RWPE2 (cell line): ENCODE measurements around the gene CASK.

Experiments
- ATAC-seq: fragments of 200-7000 bp; cut with Tn5 transposase; 3 replicates; pipeline ENCODE4 v1.9.1; 2021; ENCODE audit warnings: low read depth
- DNase-seq: peaks from one replicate; pipeline ENCODE4 v3.0.0-alpha.2; 2020; ENCODE audit warnings: low spot score
- H3K27ac ChIP-seq: fragments of 450-650 bp; 2 replicates; pipeline ENCODE4 v1.5.1; 2017; ENCODE audit warnings: mild to moderate bottlenecking; ENCODE audit not compliant: poor library complexity, severe bottlenecking
- H3K27me3 ChIP-seq: fragments of 250-450 bp; sonication (Bioruptor Pico); 2 replicates; pipeline ENCODE4 v1.5.1; 2021; ENCODE audit warnings: mild to moderate bottlenecking, moderate library complexity; ENCODE audit not compliant: insufficient read depth, poor library complexity, severe bottlenecking
- H3K36me3 ChIP-seq: fragments of 250-450 bp; sonication (Bioruptor Pico); 2 replicates; pipeline ENCODE4 v1.5.1; 2020; ENCODE audit warnings: low read depth, mild to moderate bottlenecking, moderate library complexity
- H3K4me1 ChIP-seq: fragments of 250-450 bp; sonication (Bioruptor Pico); 2 replicates; pipeline ENCODE4 v1.5.1; 2021; ENCODE audit warnings: mild to moderate bottlenecking, moderate library complexity; ENCODE audit not compliant: insufficient read depth, poor library complexity, severe bottlenecking
- H3K4me3 ChIP-seq: fragments of 250-450 bp; sonication (Bioruptor Pico); 2 replicates; pipeline ENCODE4 v1.5.1; 2021; ENCODE audit warnings: mild to moderate bottlenecking, moderate library complexity; ENCODE audit not compliant: severe bottlenecking
- H3K9me3 ChIP-seq: fragments of 250-450 bp; sonication (Bioruptor Pico); 2 replicates; pipeline ENCODE4 v1.5.1; 2021; ENCODE audit warnings: mild to moderate bottlenecking, moderate library complexity; ENCODE audit not compliant: severe bottlenecking
- CTCF ChIP-seq: fragments of 450-650 bp; IDR thresholded peaks from one replicate; pipeline ENCODE4 v1.5.1; 2017; ENCODE audit warnings: mild to moderate bottlenecking, moderate library complexity; ENCODE audit not compliant: poor library complexity, severe bottlenecking

CASK gene

GRCh38 chrX:41621222-41621723 is 302.1 kb downstream of the CASK start:
- no peaks in the 10 kb centered on the region for H3K36me3 ChIP-seq
- DNase-seq: no peak
- no peaks in the 10 kb centered on the region for H3K9me3 ChIP-seq
- no peak overlapping the region for H3K4me3 ChIP-seq
- H3K27me3 ChIP-seq: no peaks in the 10 kb centered on the region
- H3K4me1 ChIP-seq: no peaks in the 10 kb centered on the region
- H3K27ac ChIP-seq: no peak overlapping the region
- ATAC-seq: no peak
- no peak for TF ChIP-seq CTCF

GRCh38 chrX:41619221-41619620 is 304.1 kb downstream of the CASK start:
- ATAC-seq (no peak), DNase-seq (no peak)
- Histone ChIP-seq H3K27me3 (no peaks in the 10 kb centered on the region), H3K4me1 (no peaks in the 10 kb centered on the region), H3K4me3 (no peak overlapping the region), H3K36me3 (no peaks in the 10 kb centered on the region), H3K9me3 (no peaks in the 10 kb centered on the region), H3K27ac (no peak overlapping the region)
- TF ChIP-seq CTCF: no peak

GRCh38 chrX:41616935-41617334 is 306.4 kb downstream of the CASK start:
- TF ChIP-seq CTCF: no peak
- no peaks in the 10 kb centered on the region for H3K4me1 ChIP-seq
- no peak for ATAC-seq
- no peaks in the 10 kb centered on the region for H3K27me3 ChIP-seq
- no peak overlapping the region for H3K27ac ChIP-seq
- no peaks in the 10 kb centered on the region for H3K9me3 ChIP-seq
- H3K36me3 ChIP-seq: no peaks in the 10 kb centered on the region
- no peak overlapping the region for H3K4me3 ChIP-seq
- DNase-seq: no peak

GRCh38 chrX:41616255-41616654 is 307.1 kb downstream of the CASK start:
- no peaks in the 10 kb centered on the region for H3K36me3 ChIP-seq
- no peaks in the 10 kb centered on the region for H3K27me3 ChIP-seq
- H3K9me3 ChIP-seq: no peaks in the 10 kb centered on the region
- DNase-seq (no peak), ATAC-seq (no peak)
- no peaks in the 10 kb centered on the region for H3K4me1 ChIP-seq
- H3K27ac ChIP-seq: no peak overlapping the region
- TF ChIP-seq CTCF: no peak
- H3K4me3 ChIP-seq: no peak overlapping the region

GRCh38 chrX:41608244-41608643 is 315.1 kb downstream of the CASK start:
- Histone ChIP-seq H3K36me3 (no peaks in the 10 kb centered on the region), H3K9me3 (no peaks in the 10 kb centered on the region), H3K27ac (no peak overlapping the region), H3K4me3 (no peak overlapping the region), H3K27me3 (no peaks in the 10 kb centered on the region), H3K4me1 (no peaks in the 10 kb centered on the region)
- no peak for DNase-seq
- ATAC-seq: no peak
- TF ChIP-seq CTCF: no peak
